Activated naive CD4-positive, alpha-beta T cell treated with Interleukin-2 at 50 U/mL for 16 hours (primary cell): ENCODE results near the gene CDC42BPA.
"Not testable (repeated sequence)": the region's sequence is repeated elsewhere in the genome, so short reads cannot be mapped to it uniquely, and the experiment has no call there.

Source experiments
- DNase-seq: peaks from one replicate; pipeline ENCODE4 v3.0.0-alpha.2; 2020

CDC42BPA gene

DNA sequence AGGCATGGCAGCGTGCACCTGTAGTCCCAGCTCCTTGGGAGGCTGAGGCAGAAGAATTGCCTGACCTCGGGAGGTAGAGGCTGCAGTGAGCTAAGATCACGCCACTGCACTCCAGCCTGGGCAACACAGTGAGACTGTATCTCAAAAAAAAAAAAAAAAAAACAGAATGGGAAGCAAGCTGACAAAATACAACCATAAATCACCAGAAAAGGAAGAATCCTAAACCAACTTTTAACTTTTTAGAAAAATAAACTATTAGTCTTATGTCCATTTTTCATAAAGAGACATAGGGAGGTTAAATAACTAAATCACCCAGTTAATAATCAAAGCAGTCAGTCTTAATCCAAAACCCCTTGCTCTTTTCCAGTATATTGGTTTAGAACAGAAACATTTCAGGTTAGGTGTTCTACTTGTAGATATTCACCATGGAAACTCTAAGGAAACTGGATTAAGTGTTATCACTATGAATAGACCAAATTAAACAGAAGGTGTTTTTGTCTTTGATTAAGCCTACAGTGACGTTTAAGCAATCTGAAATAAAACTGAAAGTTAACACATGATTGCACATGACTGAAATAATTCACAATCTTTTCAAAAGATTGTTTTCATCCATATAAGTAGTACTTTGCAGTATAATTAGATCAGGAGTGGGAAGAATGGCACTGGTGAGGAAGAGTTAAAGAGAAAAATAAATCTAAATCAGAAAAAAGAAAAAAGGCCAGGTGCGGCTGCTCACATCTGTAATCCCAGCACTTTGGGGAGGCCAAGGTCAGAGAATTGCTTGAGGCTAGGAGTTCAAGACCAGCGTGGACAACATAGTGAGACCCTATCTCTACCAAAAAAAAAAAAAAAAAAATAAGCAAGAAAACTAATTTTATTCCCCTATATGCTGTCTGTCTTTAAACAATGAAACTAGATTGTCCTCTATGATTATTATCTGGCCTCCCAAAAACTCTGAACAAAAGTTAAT lies 9.6 kb downstream of the CDC42BPA start:
- no peak for DNase-seq

DNA sequence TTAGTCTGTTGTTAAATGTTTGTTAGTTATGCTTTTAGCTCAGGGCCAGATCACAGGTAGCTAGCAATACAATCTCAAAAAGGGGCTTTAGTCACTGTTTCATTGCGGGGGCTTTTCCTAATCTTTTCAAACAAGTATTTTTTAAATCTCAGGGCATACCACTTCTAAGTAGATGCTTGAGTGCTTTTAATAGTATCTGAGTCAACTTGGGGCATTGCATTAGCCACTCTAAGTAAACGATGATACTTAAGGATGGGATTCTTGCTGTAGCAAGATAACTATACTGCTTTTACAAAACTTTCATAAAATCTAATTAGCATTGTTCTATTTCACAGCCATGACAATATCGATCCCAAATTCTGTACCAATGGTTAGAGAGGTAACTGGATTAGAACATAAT lies 11.6 kb downstream of the CDC42BPA start:
- no peak for DNase-seq

DNA sequence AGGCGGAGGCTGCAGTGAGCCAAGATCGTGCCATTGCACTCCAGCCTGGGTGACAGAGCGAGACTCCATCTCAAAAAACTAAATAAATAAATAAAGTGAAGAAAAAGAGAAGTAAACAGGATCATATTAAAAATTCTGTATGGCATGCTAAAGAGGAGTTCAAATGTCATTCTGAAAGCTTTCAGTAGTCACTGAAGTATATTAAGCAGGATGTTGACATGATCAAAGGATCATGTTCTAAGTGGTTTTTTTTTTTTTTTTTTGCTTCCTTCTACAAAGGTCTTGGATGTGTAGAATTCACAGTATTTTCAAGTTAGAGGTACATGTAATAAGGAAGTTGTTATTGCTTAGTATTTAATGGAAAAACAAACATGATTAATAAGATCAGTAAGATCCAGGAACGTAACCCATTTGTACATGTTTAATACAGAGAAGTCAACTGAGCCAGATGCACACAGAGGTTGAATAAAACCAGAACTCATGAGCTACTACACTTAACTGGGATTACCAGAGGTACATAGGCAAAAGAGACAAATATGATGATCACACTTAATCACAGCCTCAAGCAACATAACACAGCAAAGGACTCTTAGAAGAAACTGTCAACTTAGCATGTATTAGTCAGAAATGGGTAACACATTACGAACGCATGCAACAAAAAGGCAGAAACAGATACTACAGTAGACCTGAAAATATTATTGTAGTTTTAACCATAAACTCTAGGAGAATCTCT lies 12.2 kb downstream of the CDC42BPA start:
- no peak for DNase-seq

DNA sequence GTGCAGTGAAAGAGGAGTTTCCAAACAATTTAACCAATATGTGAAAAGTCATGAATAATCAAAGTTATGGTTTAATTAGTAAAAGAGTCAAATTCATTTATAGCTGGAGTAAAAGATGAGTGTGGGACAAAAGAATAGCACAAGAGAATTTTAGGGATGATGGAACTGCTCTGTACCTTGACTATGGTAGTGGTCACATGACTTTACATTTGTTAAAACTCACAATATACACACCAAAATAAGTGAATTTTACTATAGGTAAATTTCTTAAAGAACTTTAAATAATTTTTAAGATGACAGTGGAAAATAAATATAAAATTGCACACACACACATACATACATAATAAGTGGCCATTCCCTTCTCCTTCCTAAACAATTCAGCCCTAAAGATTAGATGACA lies 13.6 kb downstream of the CDC42BPA start:
- DNase-seq: no peak

DNA sequence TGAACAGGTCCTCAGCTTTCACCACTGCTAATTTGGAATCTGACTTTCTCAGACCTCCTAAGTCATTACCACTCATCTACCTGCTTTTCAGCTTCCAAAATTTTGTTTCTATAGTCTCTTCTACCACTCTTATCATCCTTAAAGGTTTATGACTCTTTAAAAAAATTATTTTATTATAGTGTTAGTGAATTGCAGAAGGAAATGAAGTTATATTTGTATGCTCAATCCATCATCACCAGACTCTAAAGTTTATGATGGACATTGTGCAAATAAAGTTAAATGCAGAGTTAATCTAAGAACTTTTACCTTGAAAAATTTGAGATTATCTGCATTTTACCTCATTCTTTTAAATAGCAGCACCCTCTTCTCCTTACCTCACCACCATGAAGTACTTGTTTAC lies 14.6 kb downstream of the CDC42BPA start:
- no peak for DNase-seq

DNA sequence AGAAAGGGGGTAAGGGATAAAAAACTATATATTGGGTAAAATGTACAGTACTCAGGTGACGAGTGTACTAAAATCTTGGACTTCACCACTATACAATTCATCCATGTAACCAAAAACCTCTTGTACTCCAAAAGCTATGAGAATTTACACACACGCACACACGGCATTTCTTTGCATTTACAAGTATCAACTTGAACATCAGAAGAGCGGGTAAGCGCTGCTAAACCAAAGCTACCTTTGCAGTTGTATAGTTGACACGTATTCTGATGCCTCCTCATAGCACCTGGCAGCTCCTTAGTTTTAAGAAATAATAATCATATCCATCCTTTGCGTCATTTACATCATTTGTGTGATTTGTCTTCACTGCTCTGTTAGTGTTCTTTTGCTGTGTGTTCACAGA lies 17.6 kb downstream of the CDC42BPA start:
- DNase-seq: no peak

DNA sequence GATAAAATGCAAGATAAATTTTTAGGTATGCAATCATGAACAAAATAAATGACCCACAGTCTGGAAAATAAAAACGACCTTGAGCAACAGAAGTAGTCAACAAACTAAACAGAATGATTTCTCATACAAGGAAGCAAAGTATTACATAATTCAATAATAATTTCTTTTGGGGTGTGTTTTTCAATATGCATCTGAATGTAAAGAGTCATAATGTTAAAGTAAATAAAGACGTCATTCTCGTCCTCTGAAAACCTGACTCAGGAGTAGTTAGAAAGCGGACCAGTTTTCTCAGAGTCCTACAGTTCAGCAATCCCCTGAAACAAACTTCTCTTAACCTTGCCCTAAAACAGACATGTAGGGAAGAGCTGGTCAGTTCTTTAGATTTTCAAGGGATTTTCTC lies 18.6 kb downstream of the CDC42BPA start:
- DNase-seq: no peak

DNA sequence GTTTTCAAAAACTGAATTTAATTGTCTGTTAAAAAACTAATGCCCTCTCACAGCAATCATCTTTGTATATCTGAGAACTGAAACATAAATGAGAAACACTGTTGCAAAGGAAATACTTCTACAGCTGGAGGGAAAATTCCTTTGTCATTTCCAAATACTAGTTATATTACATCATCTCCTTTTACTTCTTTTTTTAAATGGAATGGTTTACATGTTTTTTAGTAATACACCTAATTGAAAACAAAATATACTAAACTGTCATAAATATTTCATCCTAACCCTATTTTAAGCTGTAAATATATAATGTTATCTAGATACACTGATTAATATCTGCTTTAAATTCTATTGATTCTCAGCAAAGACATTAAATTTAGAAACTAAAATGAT lies 19.1 kb downstream of the CDC42BPA start:
- DNase-seq: no peak

DNA sequence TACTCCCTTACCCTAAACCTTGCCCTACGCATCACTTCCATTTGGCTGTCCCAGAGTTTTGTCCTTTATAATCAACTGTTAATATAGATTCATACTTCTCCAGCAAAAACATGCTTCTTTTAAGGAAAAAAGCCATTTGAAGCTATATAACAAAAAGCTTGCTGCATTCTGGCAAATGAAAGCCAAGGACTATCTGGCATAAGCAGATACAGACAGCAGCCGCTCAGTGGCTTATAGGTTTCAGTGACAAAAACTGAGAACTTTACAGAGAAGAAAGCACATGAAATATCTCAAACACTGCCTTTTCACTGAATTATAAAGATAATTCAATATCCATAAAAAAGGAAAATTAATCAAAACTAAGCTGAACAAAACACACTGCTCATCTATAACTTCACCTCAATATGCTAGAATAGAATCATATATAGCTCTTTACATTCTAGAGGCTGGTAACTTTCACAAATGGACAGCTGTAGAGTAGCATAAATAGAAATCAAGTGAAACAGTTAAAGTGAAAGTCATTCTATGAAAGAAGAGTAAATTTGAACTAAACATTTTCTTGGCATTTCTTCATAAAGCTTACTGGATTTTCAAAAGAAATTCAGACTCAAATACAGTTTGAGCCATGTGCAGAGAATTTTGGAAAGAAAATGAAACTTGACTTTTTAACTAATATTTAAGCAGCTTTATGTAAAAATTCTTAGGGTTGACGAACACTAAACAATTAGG lies 19.6 kb downstream of the CDC42BPA start:
- no peak for DNase-seq

DNA sequence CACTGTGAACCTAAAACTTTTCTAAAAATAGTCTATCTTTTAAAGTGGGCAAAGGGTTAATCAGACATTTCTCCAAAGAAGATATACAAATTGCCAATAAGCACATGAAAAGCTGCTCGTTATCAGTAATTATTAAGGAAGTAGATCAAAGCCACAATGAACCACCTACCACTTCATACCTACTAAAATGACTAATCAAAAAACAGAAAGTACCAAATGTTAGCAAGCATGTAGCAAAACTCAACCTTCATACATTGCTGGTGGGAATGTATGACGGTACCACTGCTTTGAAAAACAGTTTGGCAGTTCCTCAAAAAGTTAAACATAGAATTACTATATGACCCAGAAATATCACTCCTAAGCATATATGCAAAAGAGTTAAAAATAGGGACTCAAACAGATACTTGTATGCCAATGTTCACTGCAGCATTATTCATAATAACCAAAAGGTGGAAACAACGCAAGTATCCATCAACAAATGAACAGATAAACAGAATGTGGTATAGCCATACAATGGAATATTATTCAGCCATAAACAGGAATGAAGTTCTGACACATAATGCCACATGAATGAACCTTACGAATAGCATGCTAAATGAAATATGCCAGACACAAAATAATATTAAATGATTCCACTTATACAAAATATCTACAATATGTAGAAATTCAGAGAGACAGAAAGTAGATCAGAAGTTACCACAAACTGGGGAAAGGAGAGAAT lies 21.1 kb downstream of the CDC42BPA start:
- DNase-seq: no peak

DNA sequence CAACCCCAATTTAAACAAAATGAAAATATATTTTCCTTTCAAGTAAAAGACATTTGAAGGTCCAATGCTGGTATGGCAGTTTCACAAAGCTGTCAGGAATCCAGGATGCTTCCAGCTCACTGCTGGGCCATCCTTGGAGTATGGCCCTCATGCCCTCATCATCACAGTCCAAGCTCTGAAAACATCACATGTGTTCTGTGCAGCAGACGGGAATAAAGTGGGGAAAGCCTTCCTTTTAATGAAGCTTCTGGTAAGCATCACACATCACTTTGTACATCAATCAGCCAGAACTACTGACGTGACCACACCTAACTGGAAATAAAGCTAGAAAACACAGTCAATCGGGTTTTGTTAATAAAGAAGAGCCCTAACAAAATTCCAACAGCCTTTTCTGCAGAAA lies 22.7 kb downstream of the CDC42BPA start:
- no peak for DNase-seq

DNA sequence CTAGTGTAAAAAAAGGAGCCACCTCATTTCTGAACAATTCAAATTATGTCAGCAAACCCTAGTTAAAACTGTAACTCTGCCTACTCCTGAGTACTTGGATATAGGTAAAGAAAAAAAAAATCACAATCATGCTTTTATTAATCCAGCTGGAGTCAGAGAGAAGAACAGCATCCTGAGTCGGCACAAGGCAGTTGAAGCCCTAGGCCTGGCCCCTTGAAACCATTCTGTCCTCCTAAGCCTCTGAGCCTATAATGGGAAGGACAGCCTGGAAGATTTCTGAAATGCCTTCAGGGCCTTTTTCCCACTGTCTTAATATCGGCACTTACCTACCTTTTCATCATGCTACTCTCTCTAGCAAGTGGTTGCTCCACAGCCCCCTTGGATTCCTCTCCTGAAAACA lies 32.5 kb downstream of the CDC42BPA start:
- no peak for DNase-seq

DNA sequence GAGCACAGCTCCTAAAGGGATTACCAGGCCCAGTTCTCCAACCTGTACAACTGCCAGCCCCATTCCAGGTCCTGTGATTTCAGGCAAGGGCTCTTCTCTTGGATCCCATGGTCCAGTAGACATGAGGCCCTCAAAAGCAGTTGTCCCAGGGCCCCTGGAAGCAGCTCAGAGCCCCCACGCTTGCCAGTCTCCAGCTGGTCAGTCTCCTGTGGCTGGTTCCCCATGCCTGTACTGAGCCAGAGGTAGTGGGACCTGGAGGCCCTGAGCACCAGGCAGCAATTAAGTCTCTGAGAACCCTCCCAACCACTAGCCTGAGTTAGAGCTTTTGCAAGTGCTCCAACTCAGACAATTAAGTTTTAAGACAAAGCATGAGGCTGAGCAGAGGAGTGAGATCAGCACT lies 36.9 kb downstream of the CDC42BPA start:
- DNase-seq: no peak

DNA sequence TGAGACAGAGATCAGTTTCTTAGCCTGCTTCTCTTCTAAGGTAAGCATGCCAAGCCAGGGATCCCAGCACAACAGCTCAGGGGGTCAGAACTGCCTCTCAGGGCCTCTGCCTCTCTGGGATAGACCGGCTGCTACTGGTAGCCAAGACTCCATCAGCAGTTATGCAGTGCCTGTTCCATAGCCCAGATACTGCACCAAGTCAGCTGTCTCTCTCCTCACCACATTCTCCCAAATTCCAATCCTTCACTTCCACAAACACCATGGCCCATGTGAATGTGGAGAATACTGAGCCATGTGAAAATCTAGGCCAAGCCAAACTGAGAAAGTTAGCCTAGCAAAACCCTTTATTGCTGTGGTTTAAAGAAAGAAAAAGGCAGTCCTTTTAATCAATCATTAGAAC lies 37.5 kb downstream of the CDC42BPA start:
- no peak for DNase-seq

DNA sequence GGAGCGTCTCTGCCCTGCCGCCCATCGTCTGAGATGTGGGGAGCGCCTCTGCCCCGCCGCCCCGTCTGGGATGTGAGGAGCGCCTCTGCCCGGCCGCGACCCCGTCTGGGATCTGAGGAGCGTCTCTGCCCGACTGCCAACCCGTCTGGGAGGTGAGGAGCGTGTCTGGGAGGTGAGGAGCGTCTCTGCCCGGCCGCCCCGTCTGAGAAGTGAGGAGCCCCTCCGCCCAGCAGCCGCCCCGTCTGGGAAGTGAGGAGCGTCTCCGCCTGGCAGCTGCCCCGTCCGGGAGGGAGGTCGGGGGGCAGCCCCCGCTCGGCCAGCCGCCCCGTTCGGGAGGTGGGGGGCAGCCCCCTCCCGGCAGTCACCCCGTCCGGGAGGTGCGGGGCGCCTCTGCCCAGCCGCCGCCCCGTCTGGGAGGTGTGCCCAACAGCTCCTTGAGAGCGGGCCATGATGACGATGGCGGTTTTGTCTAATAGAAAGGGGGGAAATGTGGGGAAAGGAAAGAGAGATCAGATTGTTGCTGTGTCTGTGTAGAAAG lies 42.1 kb downstream of the CDC42BPA start:
- not testable (repeated sequence) for DNase-seq

DNA sequence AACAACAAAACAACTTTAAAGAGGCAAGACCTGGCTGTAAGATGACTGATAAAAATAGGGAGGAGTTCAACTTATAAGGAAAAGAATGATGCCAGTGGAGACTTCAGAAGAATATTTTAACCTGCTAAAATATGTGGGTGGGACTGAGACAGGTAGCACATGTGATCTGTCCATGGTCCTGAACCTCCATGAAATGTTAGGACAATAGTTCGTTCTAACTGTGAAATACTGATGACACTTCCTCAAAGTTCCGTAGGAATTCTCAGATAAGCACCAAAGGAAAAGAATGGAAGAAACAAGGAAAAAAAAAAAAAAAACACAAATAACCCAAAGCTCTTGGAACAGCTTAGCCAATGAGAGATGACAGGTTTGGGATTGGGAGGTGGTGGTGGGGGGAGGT lies 44.7 kb downstream of the CDC42BPA start:
- DNase-seq: no peak

DNA sequence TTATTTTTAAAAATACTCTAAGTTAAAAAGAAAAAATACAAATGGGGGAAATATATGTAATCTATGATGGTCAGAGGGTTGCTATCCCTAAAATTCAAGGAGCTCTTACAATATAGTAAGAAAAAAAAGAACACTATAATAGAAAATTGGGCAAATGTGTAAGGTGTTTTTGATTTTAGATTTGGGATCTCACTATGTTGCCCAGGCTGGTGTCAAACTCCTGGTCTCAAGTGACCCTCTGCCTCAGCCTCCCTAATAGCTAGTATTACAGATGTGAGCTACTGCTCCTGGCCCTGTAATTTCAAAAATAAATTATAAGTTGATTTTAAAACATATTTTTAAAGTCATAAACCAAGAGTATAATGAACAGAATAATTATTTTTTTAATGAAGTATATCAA lies 45.9 kb downstream of the CDC42BPA start:
- DNase-seq: no peak

DNA sequence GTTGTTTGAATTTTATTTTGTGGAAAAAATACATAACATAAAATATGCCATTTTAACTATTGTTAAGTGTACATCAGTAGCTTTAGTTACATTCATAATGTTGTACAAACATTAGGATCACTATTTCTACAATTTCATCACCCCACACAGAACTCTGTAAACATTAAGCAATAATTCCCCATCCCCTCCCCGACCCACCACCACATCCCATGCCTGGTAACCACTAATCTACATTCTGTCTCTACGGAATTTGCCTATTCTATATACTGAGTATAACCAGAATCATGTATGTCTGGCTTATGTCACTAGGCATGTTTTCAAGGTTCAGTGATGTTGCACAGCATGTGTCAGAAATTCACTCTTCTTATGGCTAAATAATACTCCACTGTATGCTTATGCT lies 47.7 kb downstream of the CDC42BPA start:
- no peak for DNase-seq

DNA sequence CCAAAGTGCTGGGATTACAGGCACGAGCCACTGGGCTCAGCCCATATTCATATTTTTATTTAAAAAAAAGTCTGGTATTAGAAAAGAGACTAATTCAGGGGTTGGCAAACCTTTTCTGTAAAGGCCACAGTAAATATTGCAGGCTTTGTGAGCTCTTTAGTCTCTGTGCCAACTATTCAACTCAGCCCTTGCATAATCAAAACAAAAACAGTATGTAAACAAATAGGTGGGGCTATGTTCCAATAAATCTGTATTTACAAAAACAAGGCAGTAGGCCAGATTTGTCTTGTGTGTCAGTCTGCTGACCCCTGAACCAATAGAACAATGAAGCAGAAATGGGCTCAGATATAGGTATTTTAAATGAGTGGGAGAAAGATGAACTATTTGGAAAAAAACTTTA lies 49.3 kb downstream of the CDC42BPA start:
- DNase-seq: no peak

DNA sequence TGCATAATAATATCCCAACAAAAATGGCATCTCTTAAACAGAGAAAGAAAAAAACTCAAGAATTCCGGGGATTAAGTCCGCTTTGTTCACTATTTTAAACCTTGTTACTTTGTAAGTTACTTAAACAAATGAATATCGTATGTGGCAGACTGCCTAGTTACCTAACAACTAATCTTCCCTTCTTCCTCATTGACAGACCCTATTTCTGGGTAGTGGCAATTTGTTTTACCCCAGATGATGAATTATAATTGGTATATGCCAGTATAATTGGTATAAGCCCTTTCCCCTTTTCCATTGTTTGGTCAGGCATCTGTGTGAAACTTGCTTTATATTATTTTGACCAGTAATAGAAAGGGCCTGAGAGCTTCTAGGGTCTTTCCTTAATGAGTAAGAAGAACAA lies 52.4 kb downstream of the CDC42BPA start:
- no peak for DNase-seq

DNA sequence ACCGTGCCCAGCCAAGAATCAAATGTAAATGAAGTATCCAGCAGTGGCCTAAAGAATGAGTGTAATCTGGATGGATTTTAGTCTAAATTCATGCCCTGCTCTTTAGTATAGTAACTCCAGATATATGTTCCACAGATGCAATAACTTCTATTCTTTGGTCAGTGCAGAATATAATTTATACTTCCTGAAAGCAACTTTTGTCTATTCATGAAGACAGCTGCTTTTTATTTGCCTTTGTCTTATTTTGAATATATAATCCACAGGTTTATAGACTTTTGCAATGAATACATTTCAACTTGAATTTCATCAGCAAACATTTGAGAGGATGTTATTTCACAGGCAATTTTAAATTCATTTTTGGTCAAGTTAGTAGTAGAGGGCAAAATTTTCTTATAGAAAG lies 54.4 kb downstream of the CDC42BPA start:
- no peak for DNase-seq

DNA sequence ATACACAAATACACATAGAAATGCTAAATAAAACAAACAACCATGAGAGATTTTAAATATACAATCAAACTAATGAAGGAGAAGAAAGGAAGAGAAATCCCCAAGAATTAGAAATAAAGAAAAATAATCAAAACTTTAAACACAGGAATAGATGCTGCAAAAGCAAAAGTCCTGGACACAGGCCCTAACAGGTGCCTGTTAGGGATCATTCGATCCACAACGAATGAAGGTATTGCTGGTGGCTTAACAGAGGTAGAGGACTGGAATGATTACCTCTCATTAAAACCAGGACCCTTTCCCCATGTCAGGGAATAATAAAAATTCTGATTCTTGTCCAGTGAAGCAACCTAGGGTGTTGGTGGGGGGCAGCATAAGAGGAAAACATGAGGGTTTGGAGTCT lies 56.8 kb downstream of the CDC42BPA start:
- no peak for DNase-seq

DNA sequence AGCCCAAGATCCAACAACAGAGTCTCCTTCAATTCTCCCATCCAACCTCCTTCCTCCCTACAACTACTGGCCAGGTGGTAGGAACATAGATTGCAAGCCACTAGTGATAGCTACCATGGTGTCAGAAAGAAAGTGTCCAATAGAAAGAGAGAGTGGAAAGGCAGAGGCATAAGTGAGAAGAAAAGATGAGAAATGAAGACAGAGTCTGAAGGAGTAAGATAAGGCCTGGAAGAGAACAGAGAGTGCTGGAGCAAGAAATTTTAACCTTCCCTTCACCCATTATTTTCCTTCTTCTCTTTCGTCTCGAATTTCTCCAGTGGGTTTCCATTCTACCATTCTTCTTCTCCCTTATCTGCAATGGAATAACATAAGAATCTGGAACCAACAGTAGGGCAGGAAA lies 57.9 kb downstream of the CDC42BPA start:
- no peak for DNase-seq
